Stomach smooth muscle (tissue), 2 donors: Measurements from ENCODE around the gene UBE2J2.

Source experiments
- H3K27ac ChIP-seq: one replicate; pipeline ENCODE4 v1.7.0; 2013; ENCODE audit warnings: mild to moderate bottlenecking, low read length, inconsistent platforms
- H3K27me3 ChIP-seq, 2 donors: one replicate each; pipeline ENCODE4 v1.7.0; 2013; ENCODE audit warnings: low read length in 2 of 2; ENCODE audit not compliant: insufficient read depth in 2 of 2, control insufficient read depth in 1 of 2
- H3K36me3 ChIP-seq, 2 donors: one replicate each; pipeline ENCODE4 v1.7.0; 2013; ENCODE audit warnings: low read length in 2 of 2; ENCODE audit not compliant: control insufficient read depth in 2 of 2, insufficient read depth in 2 of 2
- H3K4me1 ChIP-seq: one replicate; pipeline ENCODE4 v1.7.0; 2013; ENCODE audit warnings: low read length; ENCODE audit not compliant: control insufficient read depth, insufficient read depth
- H3K4me3 ChIP-seq, 2 donors: one replicate each; pipeline ENCODE4 v1.7.0; 2013; ENCODE audit warnings: low read length in 2 of 2
- H3K9ac ChIP-seq, 2 donors: one replicate each; pipeline ENCODE4 v1.7.0; 2013; ENCODE audit warnings: low read length in 2 of 2, mild to moderate bottlenecking in 1 of 2
- H3K9me3 ChIP-seq, 2 donors: one replicate each; pipeline ENCODE4 v1.7.0; 2013; ENCODE audit warnings: low read length in 2 of 2; ENCODE audit not compliant: control insufficient read depth in 2 of 2
- donor health status: healthy.
- donor health status: Pancreatic carcinoma.

UBE2J2 gene

DNA sequence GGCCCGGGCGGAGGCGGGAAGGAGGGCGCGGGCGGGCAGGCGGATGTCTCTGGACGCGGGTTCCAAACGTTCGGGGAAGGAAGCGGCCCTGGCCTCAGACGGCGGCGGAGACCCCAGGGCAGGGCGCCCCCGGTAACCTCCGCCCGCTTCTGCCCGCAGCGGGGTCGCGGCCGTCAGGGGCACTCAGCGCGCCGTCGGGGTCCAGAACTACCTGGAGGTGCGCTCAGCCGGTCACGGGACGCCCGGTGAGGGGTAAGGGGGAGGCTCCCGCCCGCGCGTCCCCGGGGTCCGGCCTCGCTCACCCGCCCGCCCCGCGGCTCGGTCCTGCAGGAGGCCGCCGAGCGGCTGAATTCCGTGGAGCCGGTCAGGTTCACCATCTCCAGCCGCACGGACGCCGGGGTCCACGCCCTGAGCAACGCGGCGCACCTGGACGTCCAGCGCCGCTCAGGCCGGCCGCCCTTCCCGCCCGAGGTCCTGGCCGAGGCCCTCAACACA is 35.1 kb upstream of the UBE2J2 start:
- Histone ChIP-seq H3K4me1 (peaks cover 51% of the 10 kb centered on the region), H3K27ac (peak overlapping the region; percentile 77), H3K9ac (peak overlapping the region; percentile 68 to 73), H3K36me3 (peaks cover 15 to 19% of the 10 kb centered on the region in 2 donors), H3K27me3 (no peaks in the 10 kb centered on the region), H3K9me3 (no peaks in the 10 kb centered on the region), H3K4me3 (peak overlapping the region; percentile 55 to 77)

DNA sequence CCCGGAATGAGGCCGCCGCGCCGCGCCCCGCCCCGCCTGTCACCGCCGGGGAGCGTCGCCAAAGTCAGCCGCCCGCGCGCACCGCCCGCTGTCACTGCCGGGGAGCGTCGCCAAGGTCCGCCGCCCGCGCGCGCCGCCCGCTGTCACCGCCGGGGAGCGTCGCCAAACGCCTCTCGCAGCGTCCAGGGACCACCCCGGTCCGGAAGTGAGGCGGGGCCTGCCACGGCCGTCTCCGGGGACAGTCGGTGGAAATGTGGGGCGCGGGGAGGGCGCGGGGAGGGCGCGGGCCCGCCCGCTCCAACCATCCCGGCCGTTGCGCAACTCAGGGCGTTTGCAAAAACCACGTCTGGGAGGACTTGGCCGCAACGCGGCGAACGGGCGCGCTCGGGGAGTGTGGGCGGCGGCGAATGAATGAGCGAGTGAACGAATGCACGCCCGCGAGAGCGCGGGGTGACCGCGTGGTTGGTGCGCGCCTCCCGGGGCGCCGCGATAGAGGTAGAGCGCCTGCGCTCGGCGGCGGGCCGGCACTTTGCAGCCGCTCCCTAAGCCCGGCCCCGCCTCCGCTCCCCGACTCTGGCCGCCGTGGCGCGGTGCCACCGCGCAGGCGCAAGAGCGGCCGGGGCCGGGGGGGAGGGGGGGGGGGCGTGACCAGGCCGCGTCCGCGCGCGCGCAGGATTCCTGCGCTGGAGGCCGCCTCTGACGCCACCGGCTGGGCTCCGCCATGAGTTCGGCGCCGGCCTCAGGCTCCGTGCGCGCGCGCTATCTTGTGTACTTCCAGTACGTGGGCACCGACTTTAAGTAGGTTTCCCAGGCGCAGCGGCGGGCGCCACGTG is 34.5 kb upstream of the UBE2J2 start, which contains the start of the genes ACAP3 and PUSL1:
TSS of gene ACAP3 (minus strand) at position 8 of the 833 bp plus-strand sequence. CDS start 115 bp downstream, outside the sequence.
TSS of gene PUSL1 (plus strand) at position 675 of the 833 bp plus-strand sequence. CDS start at position 722, 47 bp downstream.
- Histone ChIP-seq H3K27me3 (no peaks in the 10 kb centered on the region), H3K36me3 (peaks cover 10 to 13% of the 10 kb centered on the region in 2 donors), H3K9me3 (no peaks in the 10 kb centered on the region), H3K9ac (peak within 1 kb of the TSS; percentile 68 to 73), H3K27ac (peak within 1 kb of the TSS; percentile 77), H3K4me1 (peaks cover 57% of the 10 kb centered on the region), H3K4me3 (peak within 1 kb of the TSS; percentile 75 to 83)

DNA sequence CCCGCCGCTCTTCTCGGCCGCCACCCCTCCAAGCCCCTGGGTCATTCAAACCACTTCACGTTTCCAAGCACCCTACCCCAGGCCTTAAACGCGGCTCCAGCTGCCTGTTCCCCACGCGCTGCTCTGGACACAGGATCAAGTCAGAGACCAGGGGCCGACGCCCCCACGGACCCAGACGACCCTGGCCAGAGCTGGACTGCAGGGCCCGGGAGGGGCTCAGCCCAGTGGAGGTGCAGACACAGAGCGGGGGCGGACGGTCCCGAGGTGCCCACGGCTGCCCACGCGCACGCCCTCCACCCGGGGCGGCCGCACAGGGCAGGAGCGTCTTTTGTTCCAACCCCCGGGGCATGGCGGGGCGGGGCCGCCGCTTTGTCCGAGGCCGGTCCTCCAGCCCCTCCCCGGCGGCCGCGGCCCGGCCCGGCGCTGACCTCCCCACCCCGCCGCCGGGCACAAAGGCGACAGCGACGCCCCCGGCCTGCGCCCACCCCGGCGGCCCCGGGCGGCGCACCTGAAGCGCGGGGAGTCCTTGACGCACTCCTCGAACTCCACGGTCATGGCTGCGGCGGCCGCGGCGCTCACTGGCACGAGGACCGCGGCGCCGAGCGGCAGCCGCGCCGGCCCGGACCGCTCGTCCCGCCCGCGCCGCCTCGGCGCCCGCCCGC is 33.7 kb upstream of the UBE2J2 start:
- Histone ChIP-seq H3K9me3 (no peaks in the 10 kb centered on the region), H3K9ac (peak overlapping the region; percentile 33 to 51), H3K27me3 (no peaks in the 10 kb centered on the region), H3K27ac (peak overlapping the region; percentile 37), H3K36me3 (peaks cover 6 to 10% of the 10 kb centered on the region in 2 donors), H3K4me1 (peaks cover 57% of the 10 kb centered on the region), H3K4me3 (peak overlapping the region; percentile 75 to 83)

DNA sequence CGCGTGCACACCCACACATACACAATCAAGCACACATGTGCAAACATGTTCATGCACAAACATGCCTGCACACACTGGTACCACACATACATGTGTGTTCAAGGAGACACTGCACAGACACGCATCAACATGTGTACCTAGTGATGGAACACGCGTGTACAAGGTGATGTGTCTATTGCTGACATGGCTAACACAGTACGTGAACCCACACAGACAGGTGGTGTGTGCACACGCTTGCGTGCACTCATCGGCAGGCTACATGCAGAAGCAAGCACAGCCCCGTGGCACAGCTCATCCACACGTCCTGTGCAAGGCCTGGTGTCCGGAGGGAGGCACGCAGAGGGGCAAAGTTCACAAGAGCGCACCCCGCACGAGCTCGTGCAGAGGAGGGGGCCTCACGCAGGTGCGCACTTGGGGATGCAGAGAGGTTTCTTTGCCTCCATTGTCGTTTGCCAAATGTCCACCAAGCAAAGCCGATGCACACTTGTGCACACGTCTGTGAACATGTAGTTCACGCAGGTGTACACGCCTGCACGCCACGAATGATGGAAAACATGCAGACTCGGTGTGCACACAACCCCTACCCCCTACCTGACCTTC is 33.1 kb upstream of the UBE2J2 start:
- Histone ChIP-seq H3K27me3 (no peaks in the 10 kb centered on the region), H3K9ac (peak overlapping the region; percentile 37 to 51), H3K4me1 (peaks cover 57% of the 10 kb centered on the region), H3K9me3 (no peaks in the 10 kb centered on the region), H3K36me3 (peaks cover 5 to 9% of the 10 kb centered on the region in 2 donors), H3K4me3 (peak overlapping the region; percentile 75 to 83), H3K27ac (no peak overlapping the region)

DNA sequence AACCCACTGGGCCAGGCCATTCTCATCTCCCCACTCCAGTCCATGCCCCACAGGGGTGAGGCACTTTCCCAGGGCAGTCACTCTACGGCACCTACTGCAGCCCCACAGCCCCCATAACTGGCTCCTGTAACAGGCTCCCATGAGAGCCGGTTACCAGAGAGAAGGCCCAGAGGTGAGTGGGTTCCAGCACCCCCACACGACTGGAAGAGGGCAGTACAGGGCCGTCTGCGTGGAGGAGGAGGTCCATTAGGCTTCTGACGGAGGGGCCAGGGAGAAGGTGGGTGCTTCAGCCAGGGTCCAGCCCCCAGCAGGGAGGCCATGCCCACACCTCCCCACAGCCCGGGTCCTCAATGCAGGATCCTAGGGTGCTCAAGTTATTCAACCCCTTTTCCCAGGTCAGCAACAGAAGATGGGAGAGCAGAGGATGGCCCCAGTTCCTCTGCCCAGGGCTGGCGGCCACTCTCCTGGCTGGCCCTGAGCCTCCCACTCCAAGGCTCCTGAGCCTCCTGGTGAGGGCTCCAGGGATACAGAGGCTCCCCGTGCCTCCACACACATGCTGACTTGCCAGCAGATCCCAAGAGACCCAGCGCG is 32.5 kb upstream of the UBE2J2 start:
- Histone ChIP-seq H3K36me3 (peaks cover 0 to 3% of the 10 kb centered on the region in 2 donors), H3K9me3 (no peaks in the 10 kb centered on the region), H3K4me3 (peak overlapping the region; percentile 75 to 83), H3K27ac (peak overlapping the region; percentile 71), H3K27me3 (no peaks in the 10 kb centered on the region), H3K4me1 (peaks cover 57% of the 10 kb centered on the region), H3K9ac (peak overlapping the region; percentile 37 to 51)

DNA sequence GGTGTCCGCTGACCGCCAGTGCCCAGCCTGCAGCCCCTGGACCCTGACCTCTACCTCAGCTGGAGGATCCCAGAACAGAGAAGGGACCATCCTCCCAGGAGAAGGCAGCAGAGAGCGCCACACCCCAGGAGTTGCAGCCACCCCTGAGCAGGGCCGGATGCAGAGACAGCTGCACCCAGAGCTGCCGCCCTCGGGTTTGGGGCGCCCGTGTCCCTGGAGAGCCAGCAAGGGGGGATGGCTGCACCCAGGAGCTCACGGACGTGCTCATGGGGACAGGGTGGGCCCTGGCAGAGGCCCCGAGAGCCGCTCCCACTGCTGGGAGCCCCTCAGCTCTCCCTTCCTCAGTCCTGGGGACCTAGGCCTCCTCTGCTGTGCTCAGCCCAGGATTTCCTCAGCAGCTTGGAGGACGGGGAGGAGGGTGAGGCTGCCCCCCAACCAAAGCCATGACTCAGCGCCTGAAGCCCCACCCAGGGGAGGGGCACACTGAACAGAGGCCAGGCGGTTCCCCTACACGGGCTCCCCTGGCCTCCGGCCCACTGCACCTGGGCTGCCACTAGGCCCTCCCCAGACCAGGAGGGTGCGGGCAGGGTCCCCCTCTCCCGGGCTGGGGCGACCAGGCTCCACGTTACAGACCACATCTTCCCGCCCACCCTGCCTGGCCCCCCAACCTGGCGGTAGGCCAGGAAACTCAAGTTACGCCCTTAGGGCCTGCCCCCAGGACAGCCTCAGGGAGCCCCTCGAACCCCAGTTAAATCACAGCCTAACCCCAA is 31.8 kb upstream of the UBE2J2 start:
- H3K9ac ChIP-seq, result peak overlapping the region; percentile 71 to 76
- H3K27me3 ChIP-seq, result no peaks in the 10 kb centered on the region
- H3K9me3 ChIP-seq, result no peaks in the 10 kb centered on the region
- H3K4me3 ChIP-seq, result peak overlapping the region; percentile 75 to 83
- peak overlapping the region; percentile 71 for H3K27ac ChIP-seq
- no peaks in the 10 kb centered on the region for H3K36me3 ChIP-seq
- H3K4me1 ChIP-seq, result peaks cover 57% of the 10 kb centered on the region

DNA sequence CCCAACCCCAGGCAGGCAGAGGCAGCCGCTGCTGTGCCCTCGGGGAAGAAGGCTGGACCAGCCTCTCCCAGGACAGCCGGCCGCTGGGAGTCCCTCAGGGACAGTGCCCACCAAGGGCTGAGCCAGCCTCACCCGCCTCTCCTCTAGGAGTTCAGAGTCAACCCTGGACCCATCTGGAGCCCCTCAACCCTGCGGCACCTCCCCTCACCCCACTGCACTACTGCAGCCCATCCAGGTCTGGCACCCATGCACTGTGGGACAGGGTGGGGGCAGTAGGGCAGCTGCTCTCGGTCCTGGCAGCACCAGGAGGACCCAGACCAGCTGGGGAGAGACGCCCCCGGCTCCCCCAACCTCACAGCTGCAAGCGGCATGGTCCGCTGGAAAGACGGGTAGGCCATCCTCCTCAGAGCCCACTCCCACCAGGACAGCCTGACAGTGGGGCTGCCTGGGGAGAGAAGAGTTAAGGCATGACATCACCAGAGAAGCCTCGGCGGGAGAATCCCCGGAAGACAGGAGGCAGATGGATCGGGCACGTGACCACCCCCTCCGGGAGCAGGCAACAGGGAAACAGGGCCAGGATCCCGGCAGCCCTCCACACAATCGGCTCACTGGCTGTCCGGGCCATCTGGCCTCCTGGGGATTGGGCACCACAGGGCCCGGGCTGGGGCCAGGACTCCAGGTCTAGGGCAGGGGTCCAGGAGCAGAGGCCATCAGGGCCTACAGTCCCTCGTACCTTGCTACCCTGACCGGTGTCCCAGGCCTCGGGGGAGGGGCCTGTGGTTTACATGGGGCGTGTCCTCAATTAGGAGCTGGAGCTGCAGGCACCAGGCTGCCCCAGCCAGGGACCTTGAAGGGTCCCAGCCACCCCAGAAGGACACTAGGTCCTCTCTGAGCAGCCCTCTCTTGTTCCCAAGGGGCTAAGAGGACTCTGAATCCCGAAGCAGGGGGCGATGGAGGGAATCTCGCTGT is 31.0 kb upstream of the UBE2J2 start:
- Histone ChIP-seq H3K27ac (peak overlapping the region; percentile 71), H3K4me1 (peaks cover 51% of the 10 kb centered on the region), H3K36me3 (no peaks in the 10 kb centered on the region), H3K27me3 (no peaks in the 10 kb centered on the region), H3K9me3 (no peaks in the 10 kb centered on the region), H3K4me3 (peak overlapping the region; percentile 74 to 83), H3K9ac (peak overlapping the region; percentile 71 to 76)

DNA sequence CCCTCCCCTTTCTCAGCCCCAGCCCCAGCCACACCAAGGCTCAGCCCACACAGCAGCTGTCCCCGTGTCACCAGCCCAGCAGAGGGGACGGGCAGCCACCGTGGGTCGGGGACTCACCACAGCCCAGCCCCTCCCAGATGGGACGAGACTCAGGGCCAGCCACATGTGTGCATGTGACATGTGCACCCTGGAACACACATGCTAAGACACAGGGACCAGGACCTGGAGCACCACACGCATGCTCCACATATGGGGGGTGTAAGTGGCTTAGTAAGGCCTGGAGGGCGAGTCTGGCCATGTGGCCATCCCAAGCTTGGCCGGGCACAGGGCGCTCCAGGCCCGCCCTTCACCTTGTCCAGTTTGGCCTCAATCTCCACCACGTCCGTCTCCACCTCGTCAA is 30.1 kb upstream of the UBE2J2 start:
- Histone ChIP-seq H3K9ac (no peak overlapping the region), H3K9me3 (no peaks in the 10 kb centered on the region), H3K27me3 (no peaks in the 10 kb centered on the region), H3K27ac (no peak overlapping the region), H3K4me1 (peaks cover 44% of the 10 kb centered on the region), H3K4me3 (peak overlapping the region; percentile 74 to 83), H3K36me3 (no peaks in the 10 kb centered on the region)

DNA sequence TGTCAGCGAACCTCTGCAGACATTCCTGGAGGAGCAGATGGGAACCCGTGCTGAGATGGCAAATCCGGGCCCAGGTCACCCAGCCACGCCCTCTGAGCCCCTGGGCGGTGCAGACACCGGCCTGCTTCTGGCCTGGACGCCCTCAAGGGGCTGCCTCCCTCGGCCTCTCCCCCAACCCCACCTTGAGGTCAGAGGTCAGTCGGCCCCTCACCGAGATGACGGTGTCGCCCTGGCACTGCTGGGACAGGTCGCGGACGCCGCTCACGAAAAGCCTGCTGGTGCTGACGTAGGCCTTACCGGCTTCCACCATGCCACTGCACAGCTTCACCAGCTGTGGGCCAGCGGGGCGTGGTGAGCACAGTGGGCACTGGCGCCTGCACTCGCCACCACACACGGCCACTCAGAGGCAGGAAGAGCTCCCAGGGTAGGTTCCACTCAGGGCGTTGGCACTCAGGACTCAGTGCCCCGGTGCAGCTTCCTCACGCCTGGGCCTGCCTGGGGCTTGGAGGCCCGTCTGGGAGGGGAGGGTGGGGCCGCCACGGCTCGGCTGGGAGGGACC is 29.4 kb upstream of the UBE2J2 start:
- no peaks in the 10 kb centered on the region for H3K27me3 ChIP-seq
- peaks cover 45% of the 10 kb centered on the region for H3K4me1 ChIP-seq
- H3K36me3 ChIP-seq, result no peaks in the 10 kb centered on the region
- no peak overlapping the region for H3K27ac ChIP-seq
- no peak overlapping the region for H3K4me3 ChIP-seq
- H3K9me3 ChIP-seq, result no peaks in the 10 kb centered on the region
- H3K9ac ChIP-seq, result no peak overlapping the region
